Brain microvascular endothelial cell (primary cell): ENCODE measurements around the gene HES4.

Source experiments
- DNase-seq: peaks from one replicate; pipeline ENCODE4 v3.0.0-alpha.2; 2020
- H3K27ac ChIP-seq: fragments of 250-450 bp; sonication (Bioruptor Pico); 2 replicates; pipeline ENCODE4 v1.5.1; 2020; ENCODE audit warnings: mild to moderate bottlenecking, moderate library complexity
- H3K27me3 ChIP-seq: fragments of 250-450 bp; sonication (Bioruptor Pico); replicated peaks from 2 replicates; pipeline ENCODE4 v1.5.1; 2020; ENCODE audit warnings: mild to moderate bottlenecking
- H3K36me3 ChIP-seq: fragments of 250-450 bp; sonication (Bioruptor Pico); replicated peaks from 2 replicates; pipeline ENCODE4 v1.5.1; 2020; ENCODE audit warnings: mild to moderate bottlenecking
- H3K4me3 ChIP-seq: 2 replicates; pipeline ENCODE4 v1.5.1; 2011; ENCODE audit warnings: low read depth, mild to moderate bottlenecking, control low read depth, low read length, moderate library complexity
- CTCF ChIP-seq: IDR thresholded peaks from 2 replicates; pipeline ENCODE4 v1.5.1; 2011; ENCODE audit warnings: low read depth, mild to moderate bottlenecking, moderate library complexity, low read length, control low read depth, inconsistent platforms; ENCODE audit errors: missing control alignments
- in situ Hi-C: cut with HindIII; loops from 2 replicates; pipeline ENCODE4 v1.10.0; 2017; ENCODE audit warnings: low sequenced_read_pairs, low pct_ligation_motif_present

HES4 gene

GRCh38 chr1:951364-951763 lies 48.5 kb downstream of the HES4 start:
- TF ChIP-seq CTCF = peak; percentile 77

GRCh38 chr1:950881-951280 lies 49.0 kb downstream of the HES4 start:
- H3K36me3 ChIP-seq = peaks cover 86% of the 10 kb centered on the region
- in situ Hi-C loops = no loop called here

More at GRCh38 chr1:951364-951763, 48.5 kb downstream of the HES4 start:
- H3K27me3 ChIP-seq = no peaks in the 10 kb centered on the region
- peaks cover 86% of the 10 kb centered on the region for H3K36me3 ChIP-seq
- H3K27ac ChIP-seq = no peak overlapping the region
- no peak overlapping the region for H3K4me3 ChIP-seq
- in situ Hi-C loops = no loop called here
- no peak for DNase-seq

GRCh38 chr1:950268-950667 lies 49.6 kb downstream of the HES4 start:
- no peak for TF ChIP-seq CTCF
- H3K27me3 ChIP-seq = no peaks in the 10 kb centered on the region
- in situ Hi-C loops = no loop called here
- peaks cover 86% of the 10 kb centered on the region for H3K36me3 ChIP-seq
- no peak overlapping the region for H3K4me3 ChIP-seq
- DNase-seq = no peak
- no peak overlapping the region for H3K27ac ChIP-seq

More at GRCh38 chr1:950881-951280, 49.0 kb downstream of the HES4 start:
- Histone ChIP-seq H3K4me3 (no peak overlapping the region), H3K27ac (no peak overlapping the region), H3K27me3 (no peaks in the 10 kb centered on the region)
- TF ChIP-seq CTCF = no peak
- no peak for DNase-seq
